CD4-positive, alpha-beta T cell treated with Interleukin-12 subunit alpha and Interleukin-12 subunit beta, for 1 hour (primary cell): Measurements from ENCODE around the gene COL4A1.
"Not testable (repeated sequence)": the region's sequence is repeated elsewhere in the genome, so short reads cannot be mapped to it uniquely, and the experiment has no call there.

Experiments
- DNase-seq: peaks from one replicate; pipeline ENCODE4 v3.0.0-alpha.2; 2020

COL4A1 gene

DNA sequence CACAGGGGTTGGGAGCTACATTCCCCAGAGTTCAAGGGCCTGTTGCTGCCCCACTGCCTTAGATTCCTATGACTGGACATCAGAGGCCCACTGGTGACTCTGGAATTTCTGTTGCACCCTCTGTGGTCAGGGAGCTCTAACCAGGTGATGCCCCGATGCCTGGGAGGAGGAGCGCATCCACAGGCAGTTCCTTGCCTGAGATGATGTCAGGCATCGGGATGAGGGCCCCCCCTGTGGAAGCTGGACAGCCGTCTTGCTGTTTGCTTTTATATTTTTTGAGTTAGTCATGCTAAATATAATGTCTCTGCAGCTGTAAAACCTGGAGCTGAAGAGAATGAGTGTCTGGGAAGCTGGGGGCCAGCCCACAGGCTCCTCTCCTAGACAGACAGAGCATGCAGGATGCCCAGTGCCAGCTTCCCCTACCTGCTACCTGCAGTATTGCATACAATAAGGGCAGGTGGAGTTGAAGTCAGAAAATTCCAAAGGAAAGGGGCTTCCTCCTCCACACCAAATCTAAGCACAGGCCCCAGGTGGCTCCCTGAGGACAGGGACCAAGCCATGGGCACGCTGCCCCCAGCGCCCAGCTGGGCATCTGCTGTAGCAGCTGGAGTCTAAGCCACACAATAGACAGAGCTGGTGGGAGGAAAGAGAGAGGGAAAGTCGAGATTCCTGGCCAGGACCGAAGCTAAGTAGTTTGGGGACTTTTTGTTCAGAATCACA, 16.4 kb upstream of the COL4A1 start:
- no peak for DNase-seq

DNA sequence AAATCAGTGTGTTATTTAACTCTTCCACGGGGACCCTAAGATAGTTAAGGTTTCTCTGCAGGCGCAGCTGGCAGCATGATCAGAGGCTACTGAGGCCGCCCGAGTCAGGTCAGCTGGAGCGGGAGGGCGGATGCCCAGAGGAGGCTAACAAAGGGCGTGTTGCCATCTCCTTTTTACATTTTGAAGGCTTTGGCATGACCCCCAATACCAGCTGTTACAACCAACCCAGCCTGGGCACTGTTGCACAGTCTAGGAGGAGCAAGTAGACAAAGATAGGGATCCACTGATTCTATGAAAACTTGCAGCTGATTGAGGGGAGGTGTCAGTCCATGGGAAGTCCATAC, 15.8 kb upstream of the COL4A1 start:
- no peak for DNase-seq

DNA sequence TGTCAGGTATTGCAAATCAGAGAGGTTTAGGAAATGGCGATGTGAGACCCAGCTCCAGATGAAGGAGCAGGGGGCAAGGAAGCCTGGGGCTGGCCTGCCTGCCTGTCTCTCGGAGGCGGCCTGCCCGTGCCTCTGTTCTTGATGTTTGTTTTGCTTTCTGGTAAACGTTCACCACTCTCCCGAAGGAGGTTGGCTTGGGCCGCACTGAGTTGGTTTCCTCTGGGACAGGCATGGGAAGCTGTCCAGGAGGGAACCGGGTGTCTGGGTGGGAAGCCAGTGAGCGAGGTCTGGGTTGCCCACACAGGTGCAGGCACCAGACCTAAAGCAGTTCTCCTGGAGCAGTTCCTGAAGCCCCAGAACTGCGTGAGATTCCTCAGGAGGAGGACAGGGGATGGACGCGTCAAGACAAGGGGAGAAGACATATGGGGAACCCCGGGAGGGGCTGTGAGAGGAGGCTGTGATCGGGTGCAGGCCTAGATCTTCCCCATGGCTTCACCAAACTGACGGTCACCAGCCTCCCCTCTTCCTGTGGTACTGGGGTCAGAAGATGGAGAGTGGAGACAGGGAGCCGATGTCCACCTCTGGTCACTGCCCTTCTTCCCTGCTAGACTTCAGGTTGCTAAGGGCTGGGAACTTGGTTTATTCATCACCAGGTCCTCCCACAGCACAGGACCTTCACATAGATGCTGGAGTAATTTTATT, 15.3 kb upstream of the COL4A1 start:
- no peak for DNase-seq

DNA sequence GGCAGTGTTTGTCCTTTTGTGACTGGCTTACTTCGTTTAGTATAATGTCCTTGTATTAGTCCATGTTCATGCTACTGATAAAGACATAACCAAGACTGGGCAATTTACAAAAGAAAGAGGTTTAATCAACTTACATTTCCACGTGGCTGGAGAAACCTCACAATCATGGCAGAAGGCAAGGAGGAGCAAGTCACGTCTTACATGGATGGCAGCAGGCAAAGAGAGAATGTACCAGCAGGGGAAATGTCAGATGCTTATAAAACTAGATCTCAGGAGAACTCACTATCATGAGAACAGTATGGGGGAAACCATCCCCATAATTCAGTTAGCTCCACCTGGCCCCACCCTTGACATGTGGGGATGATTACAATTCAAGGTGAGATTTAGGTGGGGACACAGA, 14.6 kb upstream of the COL4A1 start:
- DNase-seq = not testable (repeated sequence)

DNA sequence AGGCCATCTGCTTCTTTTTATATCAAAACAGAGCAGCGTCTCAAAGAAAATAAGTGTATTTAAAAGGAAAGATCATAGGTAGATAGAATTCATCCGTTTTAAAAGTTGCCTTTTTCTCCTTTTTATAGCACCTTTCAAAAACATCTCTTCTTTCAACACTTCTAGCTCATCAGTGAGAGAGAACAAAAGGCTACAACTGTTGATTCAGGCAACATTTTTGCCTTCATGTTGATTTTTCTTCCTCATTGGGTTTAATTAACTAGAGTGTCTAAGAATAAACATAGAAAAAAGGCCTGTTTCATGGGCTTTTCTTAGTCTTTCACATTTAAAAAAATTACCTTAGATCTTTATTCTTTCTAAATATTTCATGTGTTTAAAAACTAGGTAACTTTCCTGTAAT, 13.7 kb upstream of the COL4A1 start:
- DNase-seq = no peak

DNA sequence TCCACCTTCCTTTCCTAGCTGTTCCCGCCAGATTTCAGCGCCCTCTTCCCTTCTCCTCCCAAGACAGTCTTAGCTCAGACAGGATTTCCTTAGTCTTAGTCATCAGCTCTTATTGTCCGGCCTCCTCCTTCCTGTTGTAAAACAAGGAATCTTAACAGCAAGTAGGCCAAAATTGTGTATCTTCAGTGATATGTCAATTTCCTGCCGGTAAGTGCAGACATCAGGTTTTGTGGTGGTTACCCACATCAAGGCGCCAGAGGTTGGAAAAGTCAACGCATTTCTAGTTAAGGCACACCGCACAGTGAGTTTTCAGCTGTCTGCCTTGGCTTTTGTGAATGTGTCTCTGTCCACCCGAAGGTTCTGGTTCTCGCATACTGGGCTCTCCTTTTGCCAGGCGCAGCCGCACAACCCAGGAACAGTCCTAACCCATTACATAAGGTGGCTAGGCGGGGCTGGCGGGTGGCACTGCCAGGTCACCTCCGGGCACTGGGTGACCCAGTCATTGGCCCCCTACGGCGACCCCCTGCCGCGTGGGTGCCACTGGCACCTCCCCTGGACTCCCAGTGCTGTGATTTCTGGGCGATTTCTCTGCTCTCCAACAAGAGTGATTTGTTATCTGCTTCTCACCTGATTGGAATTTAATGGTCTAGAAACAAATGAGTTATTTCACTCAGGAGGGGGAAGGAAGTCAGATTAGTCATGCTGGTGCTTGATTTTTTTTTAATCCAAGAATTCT, 13.0 kb upstream of the COL4A1 start:
- no peak for DNase-seq

DNA sequence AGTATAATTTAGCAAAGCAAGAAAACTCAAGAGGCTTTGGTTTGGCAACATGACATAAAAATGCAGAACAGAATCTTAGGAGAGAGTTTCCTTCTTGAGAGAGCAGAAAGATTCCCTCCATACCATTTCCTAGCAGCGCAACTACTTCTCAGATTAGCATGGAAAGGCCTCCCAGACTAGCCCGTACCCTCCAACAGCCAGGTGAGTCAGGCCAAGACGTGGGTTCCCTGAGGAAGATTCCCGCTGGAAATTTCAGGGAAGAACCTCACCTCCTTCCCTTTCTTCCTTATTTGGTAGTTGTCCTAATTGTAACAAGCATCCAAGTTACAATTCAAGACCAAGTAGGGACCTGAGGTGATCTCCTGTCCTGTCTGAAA, 12.4 kb upstream of the COL4A1 start:
- no peak for DNase-seq

DNA sequence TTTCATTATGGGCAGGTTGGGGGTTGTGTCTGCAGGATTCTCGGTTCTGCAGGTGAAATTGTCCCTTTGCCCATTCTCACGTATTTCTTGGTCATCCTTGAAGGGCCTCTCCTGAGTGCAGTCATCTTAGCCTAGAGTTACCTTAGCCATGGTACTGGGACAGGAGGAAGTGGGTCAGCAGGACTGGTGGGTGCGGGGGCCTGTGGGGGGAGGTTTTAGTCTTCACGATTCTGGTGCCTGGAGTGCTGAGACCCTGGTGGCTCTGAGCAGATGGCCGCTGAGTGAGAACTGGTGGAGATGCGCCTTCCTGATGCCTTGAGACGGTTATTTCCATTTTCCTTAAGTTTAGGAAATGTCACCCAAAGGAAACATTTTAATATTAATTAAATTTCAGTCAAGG, 12.0 kb upstream of the COL4A1 start:
- no peak for DNase-seq

DNA sequence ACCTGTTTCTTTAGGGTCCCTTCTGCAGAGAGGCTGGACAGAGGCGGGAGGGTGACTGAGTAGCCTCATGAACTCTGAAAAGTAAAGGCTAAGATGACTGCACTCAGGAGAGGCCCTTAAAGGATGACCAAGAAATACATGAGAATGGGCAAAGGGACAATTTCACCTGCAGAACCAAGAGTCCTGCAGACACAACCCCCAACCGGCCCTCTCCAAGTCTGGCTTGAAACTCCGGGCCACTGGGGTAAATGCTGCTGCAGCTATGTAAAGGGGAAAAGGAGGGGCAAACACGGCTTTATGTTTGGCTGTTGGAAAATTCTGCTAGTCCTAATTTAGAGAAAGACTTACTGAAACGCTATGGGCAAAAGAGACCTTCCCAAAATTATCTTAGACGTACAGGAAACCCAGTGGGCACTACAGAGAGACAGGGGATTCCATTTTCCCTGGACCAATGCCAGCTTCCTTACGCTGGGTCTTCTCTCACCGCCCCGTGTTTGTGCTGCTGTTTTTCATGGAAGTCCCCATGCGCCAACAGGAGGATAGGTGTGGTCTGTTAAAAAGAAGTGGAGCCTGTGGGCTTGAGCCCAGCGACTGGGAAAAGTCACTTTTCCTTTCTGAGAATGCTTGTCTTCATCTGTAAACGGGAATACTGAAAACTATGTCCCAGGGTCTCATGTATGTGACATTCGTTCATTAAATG, 10.7 kb upstream of the COL4A1 start:
- DNase-seq = no peak

DNA sequence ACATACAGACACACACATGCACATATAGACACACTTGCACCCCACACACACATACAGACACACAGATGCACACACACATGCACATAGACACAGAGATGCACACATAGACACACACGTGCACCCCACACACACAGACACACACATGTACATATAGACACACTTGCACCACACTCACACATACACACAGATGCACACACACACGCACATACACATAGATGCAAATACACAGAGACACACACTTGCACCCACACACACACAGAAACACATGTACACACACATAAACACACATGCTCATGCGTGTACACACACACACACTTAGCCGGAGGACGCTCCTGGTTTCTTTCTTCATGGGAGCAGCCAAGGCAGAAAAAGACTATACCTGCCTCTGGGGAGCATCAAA, 10.1 kb upstream of the COL4A1 start:
- DNase-seq = no peak

DNA sequence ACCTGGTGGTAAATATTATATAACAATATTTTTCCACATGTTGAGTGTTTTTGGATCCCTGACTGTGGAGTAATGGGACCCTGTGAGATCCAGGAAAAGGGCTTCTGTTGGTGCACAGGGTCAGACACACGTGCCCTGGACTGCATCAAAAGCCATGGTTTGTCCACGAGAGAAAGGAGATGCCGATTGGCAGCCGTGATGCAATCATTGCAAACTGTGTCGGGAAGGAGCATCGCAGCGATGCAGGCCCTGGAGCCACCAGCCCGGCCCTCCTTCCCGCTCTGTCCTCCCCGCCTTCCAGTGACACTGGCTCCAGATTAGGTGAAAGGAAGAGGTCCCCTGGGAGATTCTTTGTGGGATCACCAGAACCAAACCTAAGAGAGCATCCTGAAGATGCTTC, 9.2 kb upstream of the COL4A1 start:
- DNase-seq = no peak

DNA sequence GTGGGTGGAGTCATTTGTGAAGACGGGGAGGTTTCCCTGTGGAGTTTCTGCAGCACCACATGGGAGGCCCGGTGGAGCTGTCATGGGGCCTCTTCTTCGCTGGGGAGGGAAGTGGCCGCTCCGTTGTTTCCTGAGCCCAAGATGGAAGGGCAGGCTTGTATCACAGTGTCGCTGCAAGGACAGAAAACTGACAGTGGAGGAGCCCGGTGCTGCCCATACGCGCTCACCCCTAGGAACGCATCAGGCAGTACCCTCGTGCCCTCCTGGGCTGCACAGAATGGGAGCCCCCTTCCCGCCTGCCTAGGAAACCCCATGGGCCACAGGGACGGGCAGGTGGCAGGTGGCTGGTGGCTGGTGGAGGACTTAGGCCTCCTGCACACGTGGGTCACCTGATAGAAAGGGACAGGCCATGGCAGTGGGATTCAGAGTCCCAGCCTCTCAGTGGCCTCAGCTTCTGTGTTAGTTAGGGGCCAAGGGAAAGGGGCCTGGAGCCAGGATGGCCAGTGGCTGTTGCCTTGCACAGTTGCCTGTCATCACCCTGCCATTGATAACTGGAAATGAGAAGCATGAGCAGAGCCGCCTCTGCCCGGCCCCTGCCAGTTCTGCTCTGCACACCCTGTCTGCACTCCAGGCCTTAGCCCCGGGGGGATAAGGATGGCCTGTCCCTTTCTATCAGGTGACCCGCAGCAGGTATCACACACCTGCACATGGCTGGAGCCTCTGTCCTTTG, 7.7 kb upstream of the COL4A1 start:
- no peak for DNase-seq

DNA sequence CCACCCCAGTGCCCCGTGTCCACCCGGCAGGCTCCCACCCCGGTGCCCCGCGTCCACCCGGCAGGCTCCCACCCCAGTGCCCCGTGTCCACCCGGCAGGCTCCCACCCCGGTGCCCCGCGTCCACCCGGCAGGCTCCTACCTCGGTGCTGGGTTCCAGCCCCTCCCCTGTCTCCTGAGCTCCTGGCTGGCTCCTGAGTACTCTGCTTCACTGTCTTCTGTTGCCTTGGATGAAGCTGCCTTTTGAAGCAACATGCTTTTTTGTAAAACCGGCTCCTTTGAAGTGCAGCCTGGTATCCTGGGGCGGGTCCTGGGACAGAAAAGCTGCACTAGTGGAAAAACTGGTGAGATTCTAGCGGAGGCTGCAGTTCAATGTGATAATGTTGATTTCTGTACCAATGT, 6.8 kb upstream of the COL4A1 start:
- not testable (repeated sequence) for DNase-seq

DNA sequence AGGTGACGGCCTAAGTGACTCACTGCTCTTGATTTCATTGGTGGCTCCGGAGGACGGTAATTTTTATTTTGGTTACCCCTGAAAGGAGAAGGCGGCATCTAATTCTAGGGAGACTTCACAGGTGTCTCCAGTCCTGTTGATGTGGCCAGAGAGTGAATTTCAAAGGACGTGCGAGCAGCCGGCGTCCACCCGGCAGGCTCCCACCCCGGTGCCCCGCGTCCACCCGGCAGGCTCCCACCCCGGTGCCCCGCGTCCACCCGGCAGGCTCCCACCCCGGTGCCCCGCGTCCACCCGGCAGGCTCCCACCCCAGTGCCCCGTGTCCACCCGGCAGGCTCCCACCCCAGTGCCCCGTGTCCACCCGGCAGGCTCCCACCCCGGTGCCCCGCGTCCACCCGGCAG, 6.3 kb upstream of the COL4A1 start:
- DNase-seq = not testable (repeated sequence)

DNA sequence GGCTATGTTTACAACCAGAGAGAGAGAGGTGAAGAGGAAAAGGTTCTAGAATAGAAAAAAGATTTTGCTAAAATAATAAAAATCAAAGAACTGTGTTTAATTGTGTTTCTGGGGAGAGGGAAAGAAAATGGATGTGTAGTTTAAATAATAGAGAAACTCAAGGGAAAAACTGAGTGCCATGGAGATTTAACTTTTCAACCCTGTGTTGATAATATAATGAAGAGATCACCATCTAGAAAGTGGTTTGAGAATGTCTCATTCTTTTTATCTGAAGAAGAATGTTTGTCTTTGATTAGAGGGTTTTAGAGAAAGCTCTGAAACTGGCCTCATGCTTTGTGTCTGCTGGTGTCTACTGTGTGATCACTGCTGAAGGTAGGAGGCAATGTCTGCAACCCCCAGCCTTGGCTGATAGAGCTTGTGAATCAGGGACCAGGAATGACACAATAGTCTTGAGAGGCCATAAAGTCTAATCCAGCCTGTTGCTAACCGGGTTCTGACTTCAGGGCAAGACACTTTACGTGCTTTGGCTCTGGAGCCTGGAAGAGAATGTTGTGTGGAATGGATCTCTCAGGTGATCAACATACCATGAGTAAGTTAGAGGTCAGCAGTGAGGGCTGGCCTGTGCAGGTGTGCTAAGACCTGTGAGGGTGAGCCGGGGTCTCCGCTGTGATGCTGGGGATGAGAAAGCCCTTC, 5.5 kb upstream of the COL4A1 start:
- DNase-seq = no peak

DNA sequence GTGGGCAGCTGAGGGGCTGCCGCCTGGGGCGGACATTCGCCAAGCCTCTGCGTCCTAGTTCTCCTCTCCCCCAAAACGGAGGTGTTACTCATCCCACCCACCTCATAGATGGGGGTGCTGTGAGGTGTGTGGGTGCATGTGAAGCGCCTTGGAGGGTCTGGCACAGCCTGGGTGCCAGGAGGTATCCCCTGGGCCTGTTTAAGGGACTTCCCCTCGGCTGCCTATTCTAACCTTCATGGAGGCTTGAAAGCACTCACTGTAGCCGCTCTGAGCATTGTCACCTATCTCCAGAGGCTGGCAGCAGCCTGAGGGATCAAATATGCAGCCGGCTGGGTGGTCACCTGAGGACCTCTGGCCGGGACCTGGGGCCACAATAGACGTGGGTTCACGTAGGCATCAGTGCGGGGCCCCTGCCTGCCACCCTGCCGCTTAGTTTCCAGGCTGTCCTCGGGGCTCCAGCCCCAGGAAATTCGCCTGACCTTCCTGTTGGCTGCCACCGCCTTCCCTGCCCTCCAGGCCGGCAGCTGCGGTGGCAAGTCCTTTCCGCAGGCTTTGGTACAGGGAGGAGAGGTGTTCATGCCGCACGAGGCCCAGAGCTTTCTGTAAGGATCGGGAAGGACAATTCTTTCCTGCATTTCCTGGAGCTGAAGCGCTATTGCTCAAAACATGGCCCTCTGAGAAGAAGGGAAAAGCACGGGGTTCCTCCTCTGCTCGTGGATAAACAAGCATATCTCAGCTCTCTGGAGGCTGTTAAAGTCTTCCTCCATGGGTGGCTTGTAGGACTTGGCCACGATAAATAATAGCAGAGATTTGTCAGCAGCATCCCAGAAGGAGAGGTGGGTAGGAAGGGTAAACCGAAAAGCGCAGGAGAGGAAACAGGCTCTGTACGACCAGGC, 4.7 kb upstream of the COL4A1 start:
- DNase-seq = no peak

DNA sequence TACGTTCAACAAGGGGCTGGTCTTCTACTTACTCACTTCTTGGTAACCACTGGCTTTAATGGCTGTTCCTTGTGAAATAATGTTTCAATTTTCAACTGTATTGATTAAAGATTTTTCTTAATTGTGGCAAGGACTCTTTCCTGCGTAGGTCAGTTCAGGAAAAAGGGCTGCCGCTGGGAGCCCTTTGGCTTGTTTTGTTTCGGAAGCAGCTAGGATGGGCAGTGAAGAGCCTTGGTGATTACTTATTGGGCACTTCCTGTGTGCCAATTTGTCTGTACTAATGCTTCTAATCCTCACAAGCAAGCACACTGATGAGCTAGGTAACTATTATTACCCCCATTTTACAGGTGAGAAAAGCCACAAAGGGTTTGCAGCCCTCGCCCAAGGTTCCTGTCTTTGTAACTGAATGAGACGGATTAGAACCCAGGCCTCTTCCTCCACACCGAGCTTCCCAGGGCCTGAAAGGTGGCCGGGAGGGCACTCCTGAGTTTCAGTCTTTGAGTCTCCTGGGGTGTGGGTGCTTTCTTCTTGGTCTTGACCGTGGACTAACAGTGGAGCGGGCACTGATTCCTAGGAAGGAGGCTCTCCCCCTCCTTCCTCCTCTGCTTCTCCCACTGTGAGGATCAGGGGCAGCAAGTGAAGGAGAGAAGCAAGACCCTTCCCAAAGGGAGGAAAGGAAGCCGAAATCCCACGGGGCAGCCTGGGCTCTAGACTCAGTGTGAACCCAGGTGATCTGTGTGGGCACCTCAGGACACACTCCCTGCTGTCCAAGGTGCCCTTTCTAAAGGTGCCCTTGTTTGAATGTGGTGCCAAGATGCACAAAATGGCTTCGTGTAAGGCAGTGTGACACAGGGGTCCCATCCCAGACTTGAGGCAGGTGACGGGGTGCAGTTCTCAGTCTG, 3.8 kb upstream of the COL4A1 start:
- no peak for DNase-seq

DNA sequence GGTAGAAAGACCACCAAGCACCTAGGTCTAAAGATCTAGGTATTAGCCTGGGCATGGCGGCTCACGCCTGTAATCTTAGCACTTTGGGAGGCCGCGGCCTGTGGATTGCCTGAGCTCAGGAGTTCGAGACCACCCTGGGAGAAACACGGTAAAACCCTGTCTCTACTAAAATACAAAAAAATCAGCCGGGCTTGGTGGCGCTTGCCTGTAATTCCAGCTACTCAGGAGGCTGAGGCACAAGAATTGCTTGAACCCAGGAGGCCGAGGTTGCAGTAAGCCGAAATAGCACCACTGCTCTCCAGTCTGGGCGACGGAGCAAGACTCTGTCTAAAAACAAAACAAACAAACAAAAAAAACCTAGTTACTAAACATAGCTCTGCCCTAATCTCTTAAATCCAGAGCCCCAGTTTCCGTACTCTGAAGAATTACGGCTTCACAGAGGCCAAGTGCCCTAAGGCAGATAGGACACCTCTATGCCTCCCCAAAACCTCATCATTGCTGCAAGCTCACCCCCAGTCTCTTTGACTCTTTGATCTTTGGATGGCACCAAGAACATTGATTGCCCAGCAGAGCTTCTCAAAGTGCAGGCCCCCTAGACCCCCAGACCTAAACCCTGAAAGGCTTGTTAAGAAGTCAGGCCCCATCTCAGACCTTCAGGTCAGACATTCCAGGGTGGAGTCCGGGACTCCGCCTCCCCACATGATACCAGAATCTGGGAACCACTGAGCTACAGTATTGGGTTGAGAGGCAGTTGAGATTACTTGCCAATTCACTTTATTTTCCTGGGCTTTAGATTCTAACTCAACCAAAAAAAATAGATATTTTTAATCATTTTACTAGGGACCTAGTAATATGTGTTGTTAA, 2.9 kb upstream of the COL4A1 start:
- no peak for DNase-seq
